T-helper 9 cell (primary cell): ENCODE measurements around the gene TLX2.

ENCODE experiments used
- DNase-seq: peaks from one replicate; pipeline ENCODE4 v3.0.0-alpha.2; 2020

The TLX2 gene

GRCh38 chr2:74534411-74534810, 20.2 kb downstream of the TLX2 start:
- no peak for DNase-seq

GRCh38 chr2:74535440-74535965, 21.3 kb downstream of the TLX2 start:
- DNase-seq, result no peak

GRCh38 chr2:74536166-74536950, 22.1 kb downstream of the TLX2 start:
- no peak for DNase-seq

DNA sequence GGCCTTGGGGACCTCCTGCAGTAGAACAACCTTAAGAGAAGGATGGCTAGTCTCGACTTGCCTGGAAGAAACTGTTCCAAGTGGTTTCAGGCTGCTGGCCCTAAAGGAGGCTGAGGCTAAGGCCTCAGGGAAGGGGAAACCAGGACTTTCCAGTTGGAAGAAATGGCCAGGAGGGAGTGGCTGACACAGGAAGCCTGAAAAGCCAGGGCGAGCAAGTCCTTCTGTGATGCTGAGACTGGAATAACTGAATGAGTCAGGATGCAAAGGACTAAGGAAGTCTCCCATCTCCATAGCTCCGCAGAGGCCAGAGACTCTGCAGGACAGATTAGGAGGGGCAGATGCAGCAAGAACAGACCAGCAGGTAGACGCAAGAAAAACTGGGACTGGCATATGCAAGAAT, 22.9 kb downstream of the TLX2 start:
- DNase-seq, result no peak

DNA sequence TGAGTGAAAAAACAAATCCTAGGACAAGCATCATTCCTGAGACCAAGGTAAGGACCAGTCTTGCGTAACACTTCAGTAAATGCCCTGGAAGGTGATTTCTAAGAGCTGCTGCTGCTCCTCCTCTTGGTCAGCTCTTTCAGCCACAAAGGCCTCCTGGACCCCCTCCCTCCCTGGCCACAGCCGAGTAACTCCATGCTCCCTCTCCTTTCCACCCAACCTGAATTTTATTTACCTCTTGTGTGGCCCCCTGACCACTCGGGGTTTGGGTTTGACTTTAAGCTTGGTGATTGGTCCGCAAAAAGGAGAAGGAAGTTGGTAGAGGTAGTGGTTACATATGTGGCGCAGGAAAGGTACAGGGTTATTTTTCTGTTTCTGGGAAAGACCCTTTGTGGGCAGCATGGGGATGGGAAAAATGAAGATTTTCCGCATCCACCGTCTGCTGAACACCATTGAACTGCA, 24.7 kb downstream of the TLX2 start:
- DNase-seq, result no peak

GRCh38 chr2:74540291-74540690, 26.0 kb downstream of the TLX2 start:
- DNase-seq, result no peak

GRCh38 chr2:74542978-74543377, 28.7 kb downstream of the TLX2 start:
- no peak for DNase-seq

GRCh38 chr2:74544634-74545033, 30.4 kb downstream of the TLX2 start:
- DNase-seq, result no peak

DNA sequence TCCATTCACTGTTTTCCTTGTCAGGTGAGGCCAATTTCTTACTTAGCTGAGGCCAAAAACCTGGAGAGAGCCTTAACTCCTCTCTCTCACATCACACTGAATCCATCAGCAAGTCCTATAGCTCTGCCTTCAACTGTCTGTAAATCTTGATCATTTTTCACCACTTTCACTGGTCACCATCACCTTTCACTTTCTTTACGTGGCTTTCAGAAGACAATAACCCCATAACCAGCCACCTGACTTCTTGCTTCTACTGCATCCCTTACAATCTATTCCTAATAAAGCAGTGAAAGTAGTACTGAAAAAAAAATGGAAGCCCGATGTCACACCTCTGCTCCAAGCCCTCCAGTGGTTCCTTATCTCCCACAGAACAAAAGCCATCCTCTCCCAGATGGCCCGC, 31.8 kb downstream of the TLX2 start:
- DNase-seq, result no peak

DNA sequence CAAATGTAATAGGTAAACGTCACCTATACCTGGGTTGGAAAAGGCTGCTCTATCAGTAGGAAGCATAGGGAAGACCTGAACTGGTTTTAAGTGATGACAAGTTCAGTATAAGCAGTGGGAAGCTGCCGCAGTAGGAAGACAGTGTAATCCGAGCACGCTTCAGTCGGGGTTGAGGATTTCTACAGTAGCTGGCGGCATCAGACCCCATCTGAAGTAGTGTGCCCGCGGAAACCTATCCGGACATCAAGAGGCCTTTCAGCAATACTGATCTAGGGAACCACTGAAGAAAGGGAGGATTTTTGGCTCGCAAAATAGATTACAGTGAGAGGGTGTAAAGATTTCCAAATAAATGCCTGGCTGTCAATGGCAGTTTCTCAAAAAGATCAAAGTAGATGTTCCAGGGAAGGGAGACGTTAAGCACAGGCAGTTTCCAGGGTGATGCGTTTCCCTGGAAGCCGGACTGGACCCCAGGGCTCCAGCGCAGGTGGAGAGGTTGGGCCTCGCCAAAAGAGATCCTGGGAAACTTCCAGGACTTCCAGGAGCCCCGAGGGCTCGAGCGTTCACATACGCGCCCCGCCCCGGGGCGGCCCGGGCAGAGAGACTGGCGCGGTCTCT, 34.1 kb downstream of the TLX2 start:
- no peak for DNase-seq

DNA sequence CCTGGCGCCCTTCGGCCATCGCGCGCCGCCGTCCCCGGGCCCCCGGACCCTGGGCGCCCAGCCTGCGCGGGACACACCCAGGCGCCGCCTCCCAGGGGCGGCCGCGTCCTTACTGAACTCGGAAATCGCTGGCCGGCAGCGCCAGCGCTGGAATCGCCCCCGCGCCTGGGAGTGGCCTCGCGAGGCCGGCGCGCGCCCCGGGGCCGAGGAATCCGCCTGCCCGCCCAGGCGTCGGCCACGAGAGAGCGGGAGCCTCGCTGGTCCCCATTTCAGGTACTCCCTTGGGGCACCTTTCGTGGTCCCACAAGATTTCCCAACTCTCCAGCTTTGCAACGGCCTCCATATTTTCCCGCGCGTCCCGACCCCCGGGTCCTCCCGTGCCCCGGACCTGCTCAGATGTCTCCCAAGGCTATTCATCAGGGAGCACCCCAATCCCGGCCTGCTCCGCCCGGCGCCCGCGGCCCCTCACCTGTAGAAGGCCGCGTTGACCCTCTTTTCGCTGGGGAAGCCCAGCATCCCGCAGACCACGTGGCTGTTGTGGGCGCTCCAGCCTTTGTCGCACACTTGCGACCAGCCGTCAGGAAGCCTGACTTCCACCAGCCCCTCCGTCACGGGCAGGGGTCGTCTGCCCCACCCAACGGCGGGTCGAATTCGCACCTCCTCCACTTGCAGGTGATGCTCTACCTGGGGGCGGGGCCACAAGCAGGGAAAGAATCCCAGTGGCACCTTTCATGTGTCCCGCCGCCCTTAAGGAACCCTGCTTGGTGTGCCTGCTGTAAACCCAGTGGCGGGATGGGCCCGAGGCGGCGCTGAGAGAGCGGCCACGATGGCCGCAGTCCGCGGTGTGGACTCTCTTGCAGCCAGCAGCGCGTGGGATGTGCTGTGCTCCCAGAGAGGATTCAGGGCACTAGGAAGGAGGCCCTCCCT, 34.9 kb downstream of the TLX2 start:
- DNase-seq, result no peak

- no peak for DNase-seq
These were observed 36.0 kb downstream of the TLX2 start for GRCh38 chr2:74550231-74550630.

GRCh38 chr2:74551530-74551929, 37.3 kb downstream of the TLX2 start:
- DNase-seq, result no peak

GRCh38 chr2:74551942-74552913, 38.0 kb downstream of the TLX2 start:
- DNase-seq, result no peak

DNA sequence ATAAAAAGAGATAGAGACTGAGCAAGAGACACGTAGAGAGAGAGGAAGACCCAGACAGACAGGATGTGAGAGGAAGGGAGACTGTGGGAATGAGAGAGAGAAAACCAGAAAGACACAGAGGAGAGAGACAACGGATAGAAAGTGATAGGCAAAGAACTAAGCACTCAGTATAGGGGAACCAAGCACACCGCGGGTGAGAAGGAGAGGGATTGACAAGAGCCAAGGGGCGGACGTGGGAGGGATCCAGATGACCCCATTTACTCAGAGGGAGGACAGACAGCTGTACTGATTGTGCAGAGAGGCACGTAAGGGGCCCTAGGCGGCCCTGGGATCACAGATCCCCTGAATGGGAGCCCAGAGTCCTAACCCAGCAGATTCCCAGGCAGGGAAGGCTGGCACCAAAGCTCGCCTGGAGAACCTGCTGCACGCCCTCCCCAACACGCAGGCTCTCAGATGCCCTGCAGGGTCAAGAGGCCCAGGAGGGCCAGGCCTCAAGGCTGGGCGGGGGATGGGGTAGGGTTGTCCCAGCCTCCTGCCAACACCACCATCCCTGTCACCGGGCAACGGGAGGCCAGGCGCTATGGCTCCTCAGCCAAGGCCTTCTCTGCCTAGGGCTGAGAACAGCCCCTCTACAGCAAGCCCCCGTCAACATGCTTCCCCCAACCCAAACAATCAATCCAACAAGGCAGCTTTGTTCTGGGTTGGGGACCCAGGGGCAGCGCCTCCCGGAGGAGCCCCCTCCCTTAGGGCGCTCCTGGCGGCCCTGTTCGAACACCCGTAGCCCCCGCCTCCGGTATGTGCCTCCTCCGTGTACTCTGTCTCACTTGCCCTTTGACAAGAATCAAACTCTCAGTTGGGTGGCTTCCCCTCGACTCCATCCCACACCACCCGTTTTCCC, 38.9 kb downstream of the TLX2 start:
- DNase-seq, result no peak

GRCh38 chr2:74553892-74554819, 39.9 kb downstream of the TLX2 start, which contains the start of the genes DOK1 and LOXL3:
Gene DOK1, plus strand, starts transcription at chr2:74554720. Its CDS starts 35 bp downstream, at chr2:74554755.
Gene LOXL3, minus strand, starts transcription at chr2:74553942. Its CDS starts 1,308 bp downstream, at chr2:74552634.
- peak; percentile 75 for DNase-seq

- DNase-seq, result peak; percentile 31
These were observed 40.7 kb downstream of the TLX2 start for GRCh38 chr2:74554820-74555531.

- no peak for DNase-seq
These were observed 41.4 kb downstream of the TLX2 start for GRCh38 chr2:74555610-74556103.
